Fibroblast of villous mesenchyme (primary cell): ENCODE measurements around the gene SNAPC3. TPM values are rescaled to one million over a fixed set of nuclear protein-coding genes. Genes with fewer than 3 reads are reported as not detected.

ENCODE experiments used
- DNase-seq: peaks from one replicate; pipeline ENCODE4 v3.0.0-alpha.2; 2010; ENCODE audit warnings: low read depth
- H3K4me3 ChIP-seq: 2 replicates; pipeline ENCODE4 v1.5.1; 2011; ENCODE audit warnings: low read depth, mild to moderate bottlenecking, low read length
- CTCF ChIP-seq: IDR thresholded peaks from 2 replicates; pipeline ENCODE4 v1.5.1; 2012; ENCODE audit warnings: low read depth, mild to moderate bottlenecking, low read length; ENCODE audit not compliant: insufficient read depth
- total RNA-seq: library from RNA; depleted of rRNA; stranded (reverse); fragments of >200 nt; gene quantifications from 2 replicates; pipeline ENCODE4 v1.2.3, GENCODE V29; 2012

SNAPC3 gene
- total RNA-seq, 1 donor, result 59.6 TPM

- peak; percentile 16 for DNase-seq
- TF ChIP-seq CTCF, result no peak
- H3K4me3 ChIP-seq, result no peak overlapping the region
These were observed 46.7 kb downstream of the SNAPC3 start for GRCh38 chr9:15469406-15469805.

- no peak for DNase-seq
These were observed 47.2 kb downstream of the SNAPC3 start for GRCh38 chr9:15469862-15470261.

GRCh38 chr9:15475923-15476536 lies 53.4 kb downstream of the SNAPC3 start:
- DNase-seq, result no peak
- TF ChIP-seq CTCF, result no peak

More at GRCh38 chr9:15469862-15470261, 47.2 kb downstream of the SNAPC3 start:
- no peak overlapping the region for H3K4me3 ChIP-seq
- TF ChIP-seq CTCF, result no peak

GRCh38 chr9:15480028-15480427 lies 57.4 kb downstream of the SNAPC3 start:
- no peak for DNase-seq
- no peak for TF ChIP-seq CTCF
- H3K4me3 ChIP-seq, result no peak overlapping the region

More at GRCh38 chr9:15475923-15476536, 53.4 kb downstream of the SNAPC3 start:
- H3K4me3 ChIP-seq, result no peak overlapping the region

GRCh38 chr9:15482146-15482545 lies 59.5 kb downstream of the SNAPC3 start:
- TF ChIP-seq CTCF, result no peak
- DNase-seq, result peak; percentile 22
- no peak overlapping the region for H3K4me3 ChIP-seq

- no peak for DNase-seq
- H3K4me3 ChIP-seq, result no peak overlapping the region
- no peak for TF ChIP-seq CTCF
These were observed 62.1 kb downstream of the SNAPC3 start for GRCh38 chr9:15484802-15485201.

GRCh38 chr9:15485836-15486666 lies 63.4 kb downstream of the SNAPC3 start:
- TF ChIP-seq CTCF, result peak; percentile 57
- no peak overlapping the region for H3K4me3 ChIP-seq
- DNase-seq, result peak; percentile 26
